ENCODE measurements around the gene CBLN1. TPM values are rescaled to one million over a fixed set of nuclear protein-coding genes. Genes with fewer than 3 reads are reported as not detected.

CBLN1 gene
- total RNA-seq, 1 experiment from 2014 or later = not detected

- no peak for TF ChIP-seq ATF3 (IDR thresholded peaks at IDR 0.05)
These were observed 23.8 kb upstream of the CBLN1 start (continued) for GRCh38 chr16:49305406-49305805.

- Histone ChIP-seq H3K27ac (ENCODE audit: low read depth, low read length) (no peak overlapping the region), H4K20me1 (ENCODE audit: insufficient read depth) (no peaks in the 10 kb centered on the region), H3K9ac (ENCODE audit: low read length) (no peak overlapping the region), H3K4me2 (ENCODE audit: low read length) (no peak overlapping the region), H3K9me3 (ENCODE audit: control insufficient read depth in 1 of 2, insufficient read depth in 1 of 2, low read depth in 1 of 2, low read length in 2 of 2) (no peaks in the 10 kb centered on the region), H3K4me1 (ENCODE audit: control insufficient read depth in 1 of 2, insufficient read depth in 2 of 2, low read length in 2 of 2) (no peaks in the 10 kb centered on the region), H2AFZ (ENCODE audit: low read depth, low read length, poor library complexity, severe bottlenecking) (no peak overlapping the region), H3K9me2 (ENCODE audit: insufficient read depth) (no peaks in the 10 kb centered on the region), H3K36me3 (ENCODE audit: control insufficient read depth in 1 of 2, insufficient read depth in 2 of 2, low read length in 2 of 2) (no peaks in the 10 kb centered on the region), H3K27me3 (ENCODE audit: insufficient read depth, low read length) (peaks cover 18% of the 10 kb centered on the region; the same call in 1 of the 2 replicates), H3K79me2 (ENCODE audit: insufficient read depth, low read length) (no peaks in the 10 kb centered on the region), H3K4me3 (replicated peaks in 1 of 2; ENCODE audit: low read depth in 1 of 2, low read length in 2 of 2) (no peak overlapping the region)
- POLR2A ChIA-PET = no interaction called here
- RAD21 ChIA-PET (ENCODE audit: low non-redundant PET in 1 of 2, low total read pairs in 2 of 2, uncharacterized antibody in 2 of 2, unreplicated experiment in 2 of 2) = no interaction called here
- intact Hi-C loops (cut with micrococcal nuclease) = no loop called here
- ATAC-seq (no peak), DNase-seq (ENCODE audit: low read depth, low spot score) (no peak)
- CTCF ChIA-PET = no interaction called here
- no TSS peak for BruUV-seq (replicated peaks)
- no peak for TF ChIP-seq SRF (IDR thresholded peaks at IDR 0.05; ENCODE audit: low read depth)
- TF ChIP-seq EGR1 (IDR thresholded peaks at IDR 0.05; ENCODE audit: low read depth) = no peak
- no peak for TF ChIP-seq YY1 (IDR thresholded peaks at IDR 0.05; ENCODE audit: extremely low read depth, insufficient replicate concordance, low read depth, low read length)
- no peak for TF ChIP-seq TCF7L2 (IDR thresholded peaks at IDR 0.05; ENCODE audit: borderline replicate concordance, extremely low read depth, insufficient read depth, insufficient read length)
- TF ChIP-seq RAD21 (IDR thresholded peaks at IDR 0.05; ENCODE audit: low read depth) = no peak
- TF ChIP-seq EZH2 (IDR thresholded peaks at IDR 0.05) = no peak
- TF ChIP-seq CBX3 (IDR thresholded peaks at IDR 0.05; ENCODE audit: low read depth) = no peak
- no peak for TF ChIP-seq POLR2A (IDR thresholded peaks at IDR 0.05; ENCODE audit: borderline replicate concordance, extremely low read depth, insufficient read depth, insufficient read length)
- no peak for TF ChIP-seq SIN3A (IDR thresholded peaks at IDR 0.05; ENCODE audit: low read depth)
These were observed 10.8 kb upstream of the CBLN1 start for GRCh38 chr16:49292413-49292812.

GRCh38 chr16:49287572-49287971 lies 5.9 kb upstream of the CBLN1 start:
- no peak overlapping the region for H3K4me3 ChIP-seq (replicated peaks in 1 of 2; ENCODE audit: low read depth in 1 of 2, low read length in 2 of 2)
- H3K79me2 ChIP-seq (ENCODE audit: insufficient read depth, low read length) = no peaks in the 10 kb centered on the region
- TF ChIP-seq RAD21 (IDR thresholded peaks at IDR 0.05; ENCODE audit: low read depth) (no peak), ATF3 (IDR thresholded peaks at IDR 0.05) (no peak), REST (IDR thresholded peaks at IDR 0.05; ENCODE audit: low read depth) (no peak), CBX3 (IDR thresholded peaks at IDR 0.05; ENCODE audit: low read depth) (no peak)
- TF ChIP-seq, protein P1, sequence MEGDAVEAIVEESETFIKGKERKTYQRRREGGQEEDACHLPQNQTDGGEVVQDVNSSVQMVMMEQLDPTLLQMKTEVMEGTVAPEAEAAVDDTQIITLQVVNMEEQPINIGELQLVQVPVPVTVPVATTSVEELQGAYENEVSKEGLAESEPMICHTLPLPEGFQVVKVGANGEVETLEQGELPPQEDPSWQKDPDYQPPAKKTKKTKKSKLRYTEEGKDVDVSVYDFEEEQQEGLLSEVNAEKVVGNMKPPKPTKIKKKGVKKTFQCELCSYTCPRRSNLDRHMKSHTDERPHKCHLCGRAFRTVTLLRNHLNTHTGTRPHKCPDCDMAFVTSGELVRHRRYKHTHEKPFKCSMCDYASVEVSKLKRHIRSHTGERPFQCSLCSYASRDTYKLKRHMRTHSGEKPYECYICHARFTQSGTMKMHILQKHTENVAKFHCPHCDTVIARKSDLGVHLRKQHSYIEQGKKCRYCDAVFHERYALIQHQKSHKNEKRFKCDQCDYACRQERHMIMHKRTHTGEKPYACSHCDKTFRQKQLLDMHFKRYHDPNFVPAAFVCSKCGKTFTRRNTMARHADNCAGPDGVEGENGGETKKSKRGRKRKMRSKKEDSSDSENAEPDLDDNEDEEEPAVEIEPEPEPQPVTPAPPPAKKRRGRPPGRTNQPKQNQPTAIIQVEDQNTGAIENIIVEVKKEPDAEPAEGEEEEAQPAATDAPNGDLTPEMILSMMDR (IDR thresholded peaks at IDR 0.05 in 2 of 3, conservative IDR thresholded peaks at IDR 0.05 in 1 of 3; ENCODE audit: borderline replicate concordance in 1 of 3, insufficient read depth in 1 of 3, low read depth in 2 of 3, low read length in 2 of 3) = no peak
- no peak overlapping the region for H2AFZ ChIP-seq (ENCODE audit: low read depth, low read length, poor library complexity, severe bottlenecking)
- H3K27ac ChIP-seq (ENCODE audit: low read depth, low read length) = no peak overlapping the region
- DNase-seq (ENCODE audit: low read depth, low spot score) (no peak), ATAC-seq (no peak; the same call in 1 of the 2 replicates)
- H3K9me3 ChIP-seq (ENCODE audit: control insufficient read depth in 1 of 2, insufficient read depth in 1 of 2, low read depth in 1 of 2, low read length in 2 of 2) = no peaks in the 10 kb centered on the region
- no peaks in the 10 kb centered on the region for H3K4me1 ChIP-seq (ENCODE audit: control insufficient read depth in 1 of 2, insufficient read depth in 2 of 2, low read length in 2 of 2)
- no peaks in the 10 kb centered on the region for H3K27me3 ChIP-seq (ENCODE audit: insufficient read depth, low read length)
- no peak overlapping the region for H3K4me2 ChIP-seq (ENCODE audit: low read length)
- no peaks in the 10 kb centered on the region for H3K9me2 ChIP-seq (ENCODE audit: insufficient read depth)
- H3K36me3 ChIP-seq (ENCODE audit: control insufficient read depth in 1 of 2, insufficient read depth in 2 of 2, low read length in 2 of 2) = no peaks in the 10 kb centered on the region
- POLR2A ChIA-PET = no interaction called here
- BruUV-seq (replicated peaks) = no TSS peak
- H3K9ac ChIP-seq (ENCODE audit: low read length) = no peak overlapping the region
- no peaks in the 10 kb centered on the region for H4K20me1 ChIP-seq (ENCODE audit: insufficient read depth)
- RAD21 ChIA-PET (ENCODE audit: low non-redundant PET in 1 of 2, low total read pairs in 2 of 2, uncharacterized antibody in 2 of 2, unreplicated experiment in 2 of 2) = no interaction called here
- intact Hi-C loops (cut with micrococcal nuclease) = loop anchor here (2.0 kb wide), 1 partner anchor 19 kb away; no protein-coding TSS in a partner anchor
- CTCF ChIA-PET = no interaction called here
